Keratinocyte (primary cell): ENCODE measurements around the gene TMEM231. TPM values are rescaled to one million over a fixed set of nuclear protein-coding genes. Genes with fewer than 3 reads are reported as not detected.

Experiments used
- DNase-seq: peaks from one replicate; pipeline ENCODE4 v3.0.0-alpha.2; 2011; ENCODE audit warnings: low read depth, missing footprints, low spot score
- FAIRE-seq: peaks from 2 replicates; lab custom pipeline; 2011; peaks lifted over from hg19 to GRCh38; lab: Jason Lieb, UNC
- H2AFZ ChIP-seq: 2 replicates; pipeline ENCODE4 v1.6.0; 2012; ENCODE audit warnings: low read length, control low read depth, inconsistent platforms; ENCODE audit not compliant: control insufficient read depth
- H3K27ac ChIP-seq: 2 replicates; pipeline ENCODE4 v1.5.1; 2011; ENCODE audit warnings: low read length; ENCODE audit not compliant: control insufficient read depth, insufficient read depth
- H3K27me3 ChIP-seq: 3 replicates; pipeline ENCODE4 v1.6.0; 2011; ENCODE audit warnings: low read length; ENCODE audit not compliant: control insufficient read depth, insufficient read depth; ENCODE audit errors: extremely low read depth
- H3K36me3 ChIP-seq, 2 experiments: 2 replicates in 1 of 2; 3 replicates in 1 of 2; pipeline ENCODE4 v1.5.1; 2011; ENCODE audit warnings: low read length in 2 of 2, mild to moderate bottlenecking in 1 of 2; ENCODE audit not compliant: control insufficient read depth in 2 of 2, insufficient read depth in 2 of 2; ENCODE audit errors: extremely low read depth in 1 of 2
- H3K4me1 ChIP-seq: 3 replicates; pipeline ENCODE4 v1.5.1; 2011; ENCODE audit warnings: low read length; ENCODE audit not compliant: control insufficient read depth, insufficient read depth; ENCODE audit errors: extremely low read depth
- H3K4me2 ChIP-seq: 3 replicates; pipeline ENCODE4 v1.6.0; 2011; ENCODE audit warnings: low read depth, low read length; ENCODE audit not compliant: control insufficient read depth, insufficient read depth; ENCODE audit errors: extremely low read depth
- H3K4me3 ChIP-seq, 3 experiments: fragments of 200-600 bp in 1 of 3; sonication (generic) in 1 of 3; 2 replicates in 2 of 3; 3 replicates in 1 of 3; pipeline ENCODE4 v1.5.1; 2011 to 2016; ENCODE audit warnings: low read length in 3 of 3, mild to moderate bottlenecking in 3 of 3, control low read depth in 2 of 3, inconsistent platforms in 1 of 3, low read depth in 1 of 3, mixed read lengths in 1 of 3, mixed run types in 1 of 3, moderate library complexity in 1 of 3; ENCODE audit not compliant: control insufficient read depth in 2 of 3, insufficient read depth in 2 of 3; ENCODE audit errors: extremely low read depth in 1 of 3
- H3K79me2 ChIP-seq: 2 replicates; pipeline ENCODE4 v1.6.0; 2012; ENCODE audit warnings: low read length; ENCODE audit not compliant: control insufficient read depth, insufficient read depth
- H3K9ac ChIP-seq: 3 replicates; pipeline ENCODE4 v1.6.0; 2011; ENCODE audit warnings: low read length; ENCODE audit not compliant: control insufficient read depth, insufficient read depth; ENCODE audit errors: extremely low read depth
- H3K9me1 ChIP-seq: 3 replicates; pipeline ENCODE4 v1.6.0; 2011; ENCODE audit warnings: low read length; ENCODE audit not compliant: control insufficient read depth, insufficient read depth; ENCODE audit errors: extremely low read depth
- H3K9me3 ChIP-seq: 2 replicates; pipeline ENCODE4 v1.5.1; 2012; ENCODE audit warnings: low read depth, low read length; ENCODE audit not compliant: control insufficient read depth
- H4K20me1 ChIP-seq: 3 replicates; pipeline ENCODE4 v1.6.0; 2011; ENCODE audit warnings: low read length; ENCODE audit not compliant: control insufficient read depth, insufficient read depth; ENCODE audit errors: extremely low read depth
- EZH2 ChIP-seq: IDR thresholded peaks from one replicate; pipeline ENCODE4 v1.6.1; 2012; ENCODE audit warnings: inconsistent platforms, mild to moderate bottlenecking, low read length, moderate library complexity
- dilution Hi-C: fragments of 300-500 bp; cut with MboI; formaldehyde crosslinking; loops from one replicate; pipeline ENCODE4 v1.7.0; 2020; ENCODE audit warnings: low sequenced_read_pairs; ENCODE audit not compliant: extremely low pct_ligation_motif_present
- polyA plus RNA-seq, 5 experiments: library from polyadenylated mRNA; depleted of rRNA in 3 of 5; stranded (reverse) in 3 of 5; stranded (forward) in 1 of 5; unstranded in 1 of 5; fragments of >200 nt; gene quantifications; 1 replicate in 1 of 5; 2 replicates in 3 of 5; 3 replicates in 1 of 5; pipeline versions ENCODE4 v1.2.1 to v1.2.3, GENCODE V29; 2011 to 2012; ENCODE audit warnings: missing spikeins in 2 of 5, low read depth in 1 of 5, low replicate concordance in 1 of 5
- TF ChIP-seq, protein P1 (sequence below), 3 experiments: IDR thresholded peaks in 1 of 3; conservative IDR thresholded peaks in 1 of 3; optimal IDR thresholded peaks in 1 of 3; 2 replicates in 2 of 3; 3 replicates in 1 of 3; pipeline versions ENCODE3 to v1.5.1; 2011; ENCODE audit warnings: low read length in 3 of 3, mild to moderate bottlenecking in 3 of 3, moderate library complexity in 2 of 3, control low read depth in 1 of 3, inconsistent platforms in 1 of 3; ENCODE audit not compliant: insufficient read depth in 2 of 3; ENCODE audit errors: extremely low read depth in 1 of 3

The TMEM231 gene
- polyA plus RNA-seq, 1 donor (not counting 4 experiments of a cell fraction or from before 2014, with no cell fraction given), result 11.0 TPM

DNA sequence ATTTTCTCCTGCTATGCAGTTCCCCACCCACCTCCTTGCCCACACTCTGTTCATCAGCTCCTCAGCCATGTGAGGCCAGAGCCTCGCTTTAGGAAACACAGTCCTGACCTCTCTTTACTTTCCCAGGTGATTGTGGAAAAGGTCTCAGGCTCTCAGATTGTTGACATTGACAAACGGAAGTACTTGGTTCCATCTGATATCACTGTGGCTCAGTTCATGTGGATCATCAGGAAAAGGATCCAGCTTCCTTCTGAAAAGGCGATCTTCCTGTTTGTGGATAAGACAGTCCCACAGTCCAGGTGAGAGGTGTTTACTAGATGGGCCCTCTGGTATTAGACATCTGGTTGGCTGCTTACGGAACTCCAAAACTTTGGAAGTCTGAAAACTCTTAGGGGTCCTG is 11.9 kb upstream of the TMEM231 start:
- Histone ChIP-seq H3K27ac (no peak overlapping the region), H3K4me3 (no peak overlapping the region), H3K4me1 (peaks cover 21% of the 10 kb centered on the region), H2AFZ (no peak overlapping the region), H4K20me1 (no peaks in the 10 kb centered on the region), H3K9me1 (no peaks in the 10 kb centered on the region), H3K9ac (no peak overlapping the region), H3K36me3 (peaks cover 13 to 34% of the 10 kb centered on the region in 2 experiments), H3K27me3 (no peaks in the 10 kb centered on the region), H3K4me2 (no peak overlapping the region), H3K9me3 (no peaks in the 10 kb centered on the region), H3K79me2 (peaks cover 20% of the 10 kb centered on the region)
- dilution Hi-C loops, result no loop called here
- DNase-seq (no peak), FAIRE-seq (no peak)
- TF ChIP-seq, protein P1, sequence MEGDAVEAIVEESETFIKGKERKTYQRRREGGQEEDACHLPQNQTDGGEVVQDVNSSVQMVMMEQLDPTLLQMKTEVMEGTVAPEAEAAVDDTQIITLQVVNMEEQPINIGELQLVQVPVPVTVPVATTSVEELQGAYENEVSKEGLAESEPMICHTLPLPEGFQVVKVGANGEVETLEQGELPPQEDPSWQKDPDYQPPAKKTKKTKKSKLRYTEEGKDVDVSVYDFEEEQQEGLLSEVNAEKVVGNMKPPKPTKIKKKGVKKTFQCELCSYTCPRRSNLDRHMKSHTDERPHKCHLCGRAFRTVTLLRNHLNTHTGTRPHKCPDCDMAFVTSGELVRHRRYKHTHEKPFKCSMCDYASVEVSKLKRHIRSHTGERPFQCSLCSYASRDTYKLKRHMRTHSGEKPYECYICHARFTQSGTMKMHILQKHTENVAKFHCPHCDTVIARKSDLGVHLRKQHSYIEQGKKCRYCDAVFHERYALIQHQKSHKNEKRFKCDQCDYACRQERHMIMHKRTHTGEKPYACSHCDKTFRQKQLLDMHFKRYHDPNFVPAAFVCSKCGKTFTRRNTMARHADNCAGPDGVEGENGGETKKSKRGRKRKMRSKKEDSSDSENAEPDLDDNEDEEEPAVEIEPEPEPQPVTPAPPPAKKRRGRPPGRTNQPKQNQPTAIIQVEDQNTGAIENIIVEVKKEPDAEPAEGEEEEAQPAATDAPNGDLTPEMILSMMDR (optimal IDR thresholded peaks at IDR 0.05 in 1 of 3, IDR thresholded peaks at IDR 0.05 in 1 of 3, conservative IDR thresholded peaks at IDR 0.05 in 1 of 3; ENCODE audit: extremely low read depth in 1 of 3, insufficient read depth in 2 of 3, low read length in 3 of 3), result no peak
- TF ChIP-seq EZH2, result no peak

- Histone ChIP-seq H3K9me1 (no peaks in the 10 kb centered on the region), H2AFZ (no peak overlapping the region), H3K4me1 (peaks cover 21% of the 10 kb centered on the region), H3K9me3 (no peaks in the 10 kb centered on the region), H3K79me2 (peaks cover 20% of the 10 kb centered on the region), H3K9ac (peak overlapping the region; percentile 88), H3K4me3 (peak overlapping the region; percentile 91 to 98 (median 92)), H3K27me3 (no peaks in the 10 kb centered on the region), H3K36me3 (peaks cover 8 to 26% of the 10 kb centered on the region in 2 experiments), H4K20me1 (no peaks in the 10 kb centered on the region), H3K4me2 (peak overlapping the region; percentile 88), H3K27ac (peak overlapping the region; percentile 91)
- dilution Hi-C loops, result no loop called here
- DNase-seq (no peak), FAIRE-seq (no peak)
- TF ChIP-seq, protein P1 (optimal IDR thresholded peaks at IDR 0.05 in 1 of 3, IDR thresholded peaks at IDR 0.05 in 1 of 3, conservative IDR thresholded peaks at IDR 0.05 in 1 of 3; ENCODE audit: extremely low read depth in 1 of 3, insufficient read depth in 2 of 3, low read length in 3 of 3), result no peak
- no peak for TF ChIP-seq EZH2
These were observed 10.8 kb upstream of the TMEM231 start for GRCh38 chr16:75566758-75567255.
